ENCODE measurements around the gene XYLT1. TPM values are rescaled to one million over a fixed set of nuclear protein-coding genes. Genes with fewer than 3 reads are reported as not detected.

The XYLT1 gene
- total RNA-seq, 2 donors from 2014 or later, result 14.4 to 31.3 TPM

GRCh38 chr16:17116595-17117322 lies 354.0 kb downstream of the XYLT1 start:
- Histone ChIP-seq H3K27ac (no peak overlapping the region), H3K36me3 (peaks cover 10% of the 10 kb centered on the region), H3K9me3 (no peaks in the 10 kb centered on the region), H3K27me3 (no peaks in the 10 kb centered on the region), H3K4me1 (no peaks in the 10 kb centered on the region), H3K4me3 (no peak overlapping the region)
- TF ChIP-seq, protein P1, sequence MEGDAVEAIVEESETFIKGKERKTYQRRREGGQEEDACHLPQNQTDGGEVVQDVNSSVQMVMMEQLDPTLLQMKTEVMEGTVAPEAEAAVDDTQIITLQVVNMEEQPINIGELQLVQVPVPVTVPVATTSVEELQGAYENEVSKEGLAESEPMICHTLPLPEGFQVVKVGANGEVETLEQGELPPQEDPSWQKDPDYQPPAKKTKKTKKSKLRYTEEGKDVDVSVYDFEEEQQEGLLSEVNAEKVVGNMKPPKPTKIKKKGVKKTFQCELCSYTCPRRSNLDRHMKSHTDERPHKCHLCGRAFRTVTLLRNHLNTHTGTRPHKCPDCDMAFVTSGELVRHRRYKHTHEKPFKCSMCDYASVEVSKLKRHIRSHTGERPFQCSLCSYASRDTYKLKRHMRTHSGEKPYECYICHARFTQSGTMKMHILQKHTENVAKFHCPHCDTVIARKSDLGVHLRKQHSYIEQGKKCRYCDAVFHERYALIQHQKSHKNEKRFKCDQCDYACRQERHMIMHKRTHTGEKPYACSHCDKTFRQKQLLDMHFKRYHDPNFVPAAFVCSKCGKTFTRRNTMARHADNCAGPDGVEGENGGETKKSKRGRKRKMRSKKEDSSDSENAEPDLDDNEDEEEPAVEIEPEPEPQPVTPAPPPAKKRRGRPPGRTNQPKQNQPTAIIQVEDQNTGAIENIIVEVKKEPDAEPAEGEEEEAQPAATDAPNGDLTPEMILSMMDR (IDR thresholded peaks at IDR 0.05), result no peak
- DNase-seq (ENCODE audit: low spot score), result no peak

DNA sequence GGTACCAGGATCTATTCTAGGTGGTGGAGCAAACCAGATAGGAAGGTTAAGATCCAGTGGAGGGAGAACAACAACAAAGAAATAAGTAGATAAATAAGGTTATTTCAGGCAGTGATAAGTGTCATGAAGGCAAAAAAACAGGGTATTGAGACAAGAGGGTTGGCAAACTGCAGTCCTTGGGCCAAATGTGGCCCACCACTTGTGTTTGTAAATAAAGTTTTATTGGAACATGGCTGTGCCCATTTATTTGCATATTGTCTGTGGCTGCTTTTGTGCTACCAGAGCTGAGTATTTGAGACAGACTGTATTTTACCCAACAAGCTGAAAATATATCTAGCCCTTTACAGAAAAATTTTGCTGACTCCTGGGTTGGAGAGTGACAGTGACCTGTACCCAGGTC lies 361.3 kb downstream of the XYLT1 start:
- H3K9me3 ChIP-seq, result no peaks in the 10 kb centered on the region
- TF ChIP-seq, protein P1 (IDR thresholded peaks at IDR 0.05), result no peak
- H3K4me3 ChIP-seq, result no peak overlapping the region
- no peaks in the 10 kb centered on the region for H3K4me1 ChIP-seq
- H3K36me3 ChIP-seq, result peaks cover 15% of the 10 kb centered on the region
- H3K27me3 ChIP-seq, result no peaks in the 10 kb centered on the region
- H3K27ac ChIP-seq, result no peak overlapping the region
- DNase-seq (ENCODE audit: low spot score), result no peak

- TF ChIP-seq, protein P1 (IDR thresholded peaks at IDR 0.05), result no peak
- no peak for DNase-seq (ENCODE audit: low spot score)
- no peak overlapping the region for H3K4me3 ChIP-seq
Observed at GRCh38 chr16:17108596-17108995, 362.2 kb downstream of the XYLT1 start.

GRCh38 chr16:17107450-17107849 lies 363.3 kb downstream of the XYLT1 start:
- TF ChIP-seq, protein P1 (IDR thresholded peaks at IDR 0.05), result no peak
- peaks cover 15% of the 10 kb centered on the region for H3K36me3 ChIP-seq
- no peak overlapping the region for H3K27ac ChIP-seq
- H3K9me3 ChIP-seq, result no peaks in the 10 kb centered on the region
- H3K4me3 ChIP-seq, result no peak overlapping the region
- DNase-seq (ENCODE audit: low spot score), result no peak
- H3K4me1 ChIP-seq, result no peaks in the 10 kb centered on the region
- H3K27me3 ChIP-seq, result no peaks in the 10 kb centered on the region

More at GRCh38 chr16:17108596-17108995, 362.2 kb downstream of the XYLT1 start:
- H3K9me3 ChIP-seq, result no peaks in the 10 kb centered on the region
- no peaks in the 10 kb centered on the region for H3K27me3 ChIP-seq
- H3K4me1 ChIP-seq, result no peaks in the 10 kb centered on the region
- peaks cover 15% of the 10 kb centered on the region for H3K36me3 ChIP-seq
- H3K27ac ChIP-seq, result no peak overlapping the region

DNA sequence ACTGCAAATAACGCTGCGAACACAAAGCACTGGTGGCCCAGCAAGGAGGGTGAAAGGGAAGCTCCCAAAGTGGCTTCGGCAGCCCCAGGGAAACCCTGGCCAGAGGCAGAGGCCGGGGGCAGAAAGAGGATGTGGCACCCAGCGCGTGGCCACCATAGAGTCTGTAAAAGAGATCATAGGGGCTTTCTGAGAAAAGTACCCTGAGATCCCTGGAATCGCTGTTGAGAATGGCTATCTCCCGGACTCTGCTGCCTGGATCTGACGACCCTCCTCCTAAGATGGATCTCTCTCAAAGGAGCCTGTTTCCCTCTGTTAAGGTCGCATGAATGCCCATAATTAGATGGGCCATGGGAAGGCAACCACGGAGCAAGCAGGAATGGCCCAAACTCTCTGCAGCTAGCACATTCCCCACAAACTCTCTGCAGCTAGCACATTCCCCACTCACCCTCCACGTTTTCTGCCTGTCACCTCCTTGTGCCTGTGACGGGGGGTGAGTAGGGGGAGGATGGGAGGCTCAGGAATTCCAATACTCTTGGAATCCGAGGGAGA lies 364.4 kb downstream of the XYLT1 start:
- H3K9me3 ChIP-seq, result no peaks in the 10 kb centered on the region
- TF ChIP-seq, protein P1 (IDR thresholded peaks at IDR 0.05), result no peak
- no peak overlapping the region for H3K4me3 ChIP-seq
- H3K36me3 ChIP-seq, result peaks cover 15% of the 10 kb centered on the region
- H3K27ac ChIP-seq, result no peak overlapping the region
- H3K27me3 ChIP-seq, result no peaks in the 10 kb centered on the region
- DNase-seq (ENCODE audit: low spot score), result no peak
- H3K4me1 ChIP-seq, result no peaks in the 10 kb centered on the region
